HepG2 (cell line): Measurements from ENCODE around the gene TAF1C. TPM values are rescaled to one million over a fixed set of nuclear protein-coding genes. Genes with fewer than 3 reads are reported as not detected.

ENCODE experiments used
- ARID5B ChIP-seq: IDR thresholded peaks from 2 replicates; pipeline ENCODE4 v1.4.0; 2020; ENCODE audit warnings: mild to moderate bottlenecking, missing genetic modification reagents
- HOXD1 ChIP-seq: sonication (generic); formaldehyde crosslinking; IDR thresholded peaks from 2 replicates; pipeline ENCODE4 v1.5.0; 2020; ENCODE audit warnings: missing genetic modification reagents
- KDM6A ChIP-seq: IDR thresholded peaks from 2 replicates; pipeline ENCODE4 v1.6.1; 2016; ENCODE audit warnings: low read depth
- KLF6 ChIP-seq: IDR thresholded peaks from 2 replicates; pipeline ENCODE4 v1.8.0; 2016; ENCODE audit warnings: missing biosample characterization, missing genetic modification reagents
- KMT2A ChIP-seq: sonication (generic); formaldehyde crosslinking; IDR thresholded peaks from 2 replicates; pipeline ENCODE4 v1.4.0; 2020; ENCODE audit warnings: missing genetic modification reagents
- MTF1 ChIP-seq: sonication (generic); formaldehyde crosslinking; IDR thresholded peaks from 2 replicates; pipeline ENCODE4 v1.5.0; 2020; ENCODE audit warnings: missing genetic modification reagents
- MXI1 ChIP-seq: IDR thresholded peaks from 3 replicates; pipeline ENCODE4 v1.6.1; 2012; ENCODE audit warnings: low read depth, low read length, inconsistent platforms, borderline replicate concordance
- NKX3-1 ChIP-seq: sonication (generic); formaldehyde crosslinking; IDR thresholded peaks from 2 replicates; pipeline ENCODE4 v1.5.0; 2020; ENCODE audit warnings: missing genetic modification reagents
- POLR2G ChIP-seq: fragments of 200-400 bp; formaldehyde crosslinking; IDR thresholded peaks from 2 replicates; pipeline ENCODE4 v1.6.1; 2018; ENCODE audit warnings: mild to moderate bottlenecking, low read depth, low read length, moderate library complexity
- PREB ChIP-seq: sonication (generic); formaldehyde crosslinking; IDR thresholded peaks from 2 replicates; pipeline ENCODE4 v1.4.0; 2020; ENCODE audit warnings: missing genetic modification reagents
- ZNF407 ChIP-seq: sonication (generic); formaldehyde crosslinking; IDR thresholded peaks from one replicate; pipeline ENCODE4 v1.5.1; 2020; ENCODE audit warnings: mild to moderate bottlenecking, missing genetic modification reagents; ENCODE audit errors: not compliant biosample characterization
- ZNF557 ChIP-seq: sonication (generic); formaldehyde crosslinking; IDR thresholded peaks from 2 replicates; pipeline ENCODE4 v1.4.0; 2020; ENCODE audit warnings: missing genetic modification reagents
- ZNF891 ChIP-seq: sonication (generic); formaldehyde crosslinking; IDR thresholded peaks from 2 replicates; pipeline ENCODE4 v1.5.0; 2020; ENCODE audit warnings: mild to moderate bottlenecking, missing genetic modification reagents
- polyA plus RNA-seq, 8 experiments: library from polyadenylated mRNA; depleted of rRNA in 3 of 8; stranded (reverse) in 7 of 8; unstranded in 1 of 8; fragments of >200 nt; fragmentation: Illumina TruSeq in 4 of 8; extraction: Trizol in 4 of 8; gene quantifications; 2 replicates each; pipeline versions ENCODE4 v1.2.1 to v1.2.3, GENCODE V29; 2011 to 2016; ENCODE audit warnings: low read depth in 4 of 8, missing spikeins in 1 of 8, mixed read lengths in 1 of 8; ENCODE audit not compliant: insufficient read depth in 1 of 8
- total RNA-seq, 5 experiments: library from RNA; depleted of rRNA; stranded (reverse); fragments of >200 nt; fragmentation: Illumina TruSeq; extraction: Trizol; gene quantifications; 2 replicates each; pipeline ENCODE4 v1.2.3, GENCODE V29; 2016; ENCODE audit warnings: low read depth in 1 of 5

TAF1C gene
- total and polyA plus RNA-seq, 2 of the 13 experiments (the other 11 are each of a cell fraction or from before 2014, with no cell fraction given): 15.6 to 20.8 TPM

GRCh38 chr16:84138824-84139627, 47.8 kb downstream of the TAF1C start (continued):
- peak; percentile 82 for TF ChIP-seq ARID5B (CRISPR knock-in tag)
- peak; percentile 55 for TF ChIP-seq KDM6A (CRISPR knock-in tag)
- TF ChIP-seq MTF1 (CRISPR knock-in tag): no peak
- peak; percentile 57 for TF ChIP-seq ZNF407 (CRISPR knock-in tag)
- peak; percentile 89 for TF ChIP-seq KLF6 (CRISPR knock-in tag)
- no peak for TF ChIP-seq ZNF557 (CRISPR knock-in tag)
- peak; percentile 62; the same call in 1 of the 2 replicates for TF ChIP-seq KMT2A (CRISPR knock-in tag)
- no peak for TF ChIP-seq NKX3-1
- peak; percentile 72 for TF ChIP-seq POLR2G
- TF ChIP-seq ZNF891 (CRISPR knock-in tag): no peak
- TF ChIP-seq MXI1: peak; percentile 51; the same call in 1 of the 3 replicates
- TF ChIP-seq HOXD1: no peak
- no peak for TF ChIP-seq PREB
